HepG2 (cell line): ENCODE data around the gene ACAA2. TPM values are rescaled to one million over a fixed set of nuclear protein-coding genes. Genes with fewer than 3 reads are reported as not detected.

ENCODE experiments used
- ATAC-seq: fragments of 200-7000 bp; cut with Tn5 transposase; 3 replicates; pipeline ENCODE4 v1.9.1; 2020; ENCODE audit warnings: mild to moderate bottlenecking, moderate library complexity
- BruUV-seq: library from RNA; stranded (reverse); fragments of 400-500 nt; replicated peaks from 2 replicates; lab custom pipeline; 2021; lab: Mats Ljungman, UMichigan
- CTCF ChIA-PET: fragments of 300-600 bp; formaldehyde crosslinking; extraction: SDS; loops from one replicate; lab custom pipeline; 2021; ENCODE audit warnings: low total read pairs, inconsistent platforms, low intra/inter-chr PET ratio; lab: Yijun Ruan, JAX
- POLR2A ChIA-PET: fragments of 350-600 bp; sonication (Branson Sonifier 250); formaldehyde crosslinking; loops from one replicate; lab custom pipeline; 2020; ENCODE audit warnings: antibody characterized with exemption, inconsistent platforms; lab: Yijun Ruan, JAX
- DNase-seq: peaks from one replicate; pipeline ENCODE4 v3.0.0-alpha.2; 2015; ENCODE audit warnings: low spot score
- FAIRE-seq: peaks from 3 replicates; lab custom pipeline; 2011; peaks lifted over from hg19 to GRCh38; lab: Jason Lieb, UNC
- H2AFZ ChIP-seq: one replicate; pipeline ENCODE4 v1.6.1; 2011; ENCODE audit warnings: low read length, inconsistent platforms
- H3K27ac ChIP-seq: fragments of 300-600 bp; 3 replicates; pipeline ENCODE4 v1.8.0; 2011; ENCODE audit warnings: mixed run types, mild to moderate bottlenecking, mixed read lengths, low read length, inconsistent platforms; ENCODE audit not compliant: insufficient read depth; ENCODE audit errors: extremely low read length
- H3K27me3 ChIP-seq, 2 experiments: fragments of 200-600 bp in 1 of 2; 2 replicates in 1 of 2; 3 replicates in 1 of 2; pipeline versions ENCODE4 v1.6.0 to v1.8.0; 2011; ENCODE audit warnings: low read length in 2 of 2, mild to moderate bottlenecking in 2 of 2, moderate library complexity in 2 of 2, inconsistent platforms in 1 of 2; ENCODE audit not compliant: insufficient read depth in 2 of 2, control insufficient read depth in 1 of 2
- H3K36me3 ChIP-seq, 2 experiments: fragments of 200-600 bp in 1 of 2; replicated peaks in 1 of 2; 2 replicates in 1 of 2; 3 replicates in 1 of 2; pipeline versions ENCODE4 v1.5.1 to v1.8.0; 2011; ENCODE audit warnings: low read length in 2 of 2, inconsistent platforms in 1 of 2; ENCODE audit not compliant: insufficient read depth in 2 of 2, control insufficient read depth in 1 of 2
- H3K4me1 ChIP-seq: 2 replicates; pipeline ENCODE4 v1.5.1; 2012; ENCODE audit warnings: low read length, inconsistent platforms; ENCODE audit not compliant: insufficient read depth
- H3K4me2 ChIP-seq: 2 replicates; pipeline ENCODE4 v1.6.0; 2011; ENCODE audit warnings: low read depth, low read length, inconsistent platforms
- H3K4me3 ChIP-seq, 3 experiments: fragments of 200-600 bp in 1 of 3; sonication (generic), shearing (Covaris generic) in 1 of 3; replicated peaks in 1 of 3; 2 replicates each; pipeline ENCODE4 v1.5.1; 2011 to 2016; ENCODE audit warnings: low read length in 3 of 3, inconsistent platforms in 2 of 3, low read depth in 2 of 3, mild to moderate bottlenecking in 2 of 3, control low read depth in 1 of 3, mixed read lengths in 1 of 3; ENCODE audit not compliant: insufficient read depth in 1 of 3
- H3K79me2 ChIP-seq: one replicate; pipeline ENCODE4 v1.6.1; 2011; ENCODE audit warnings: low read length, inconsistent platforms; ENCODE audit not compliant: insufficient read depth
- H3K9ac ChIP-seq: 2 replicates; pipeline ENCODE4 v1.6.0; 2011; ENCODE audit warnings: mild to moderate bottlenecking, low read depth, low read length, inconsistent platforms; ENCODE audit not compliant: insufficient read depth
- H3K9me3 ChIP-seq: 2 replicates; pipeline ENCODE4 v1.5.1; 2012; ENCODE audit warnings: mild to moderate bottlenecking, low read length
- H4K20me1 ChIP-seq: 2 replicates; pipeline ENCODE4 v1.6.0; 2011; ENCODE audit warnings: inconsistent platforms, mild to moderate bottlenecking, low read length, moderate library complexity; ENCODE audit not compliant: insufficient read depth
- ATF1 ChIP-seq: IDR thresholded peaks from 2 replicates; pipeline ENCODE4 v1.6.1; 2016; ENCODE audit warnings: mild to moderate bottlenecking, control low read depth
- CEBPG ChIP-seq: IDR thresholded peaks from 2 replicates; pipeline ENCODE4 v1.6.1; 2016
- GATA4 ChIP-seq: sonication (generic); IDR thresholded peaks from 2 replicates; pipeline ENCODE4 v1.6.1; 2016; ENCODE audit warnings: antibody characterized with exemption, low read depth, borderline replicate concordance
- KLF6 ChIP-seq: IDR thresholded peaks from 2 replicates; pipeline ENCODE4 v1.8.0; 2016; ENCODE audit warnings: missing biosample characterization, missing genetic modification reagents
- MTA3 ChIP-seq: sonication (generic); formaldehyde crosslinking; IDR thresholded peaks from 2 replicates; pipeline ENCODE4 v1.4.0; 2020; ENCODE audit warnings: missing genetic modification reagents
- SALL2 ChIP-seq: sonication (generic); formaldehyde crosslinking; IDR thresholded peaks from 2 replicates; pipeline ENCODE4 v1.8.1; 2023; ENCODE audit warnings: mild to moderate bottlenecking, missing genetic modification reagents, inconsistent platforms
- SMARCE1 ChIP-seq: fragments of 450-650 bp; IDR thresholded peaks from 2 replicates; pipeline ENCODE4 v1.6.1; 2017; ENCODE audit warnings: borderline replicate concordance
- ZNF432 ChIP-seq: sonication (generic); formaldehyde crosslinking; IDR thresholded peaks from 2 replicates; pipeline ENCODE4 v1.5.0; 2020; ENCODE audit warnings: missing genetic modification reagents, mild to moderate bottlenecking, borderline replicate concordance
- ZNF510 ChIP-seq: sonication (generic); formaldehyde crosslinking; IDR thresholded peaks from 2 replicates; pipeline ENCODE4 v1.4.0; 2020; ENCODE audit warnings: low read depth, mild to moderate bottlenecking, missing genetic modification reagents
- WGBS: methylation state at CpG from one replicate; pipeline ENCODE4 v1.1.6; 2017; ENCODE audit warnings: low lambda C conversion rate; 5-methylcytosine and 5-hydroxymethylcytosine counted together
- in situ Hi-C: cut with HindIII; loops from 2 replicates; pipeline ENCODE4 v1.10.0; 2017; ENCODE audit warnings: low pct_unique_long_range_greater_than_20kb; ENCODE audit not compliant: extremely low pct_ligation_motif_present
- intact Hi-C: fragments of 100-400 bp; cut with micrococcal nuclease; formaldehyde crosslinking; loops from one replicate; pipeline ENCODE4 v1.10.0; 2022; ENCODE audit not compliant: unreplicated experiment
- polyA plus RNA-seq, 8 experiments: library from polyadenylated mRNA; depleted of rRNA in 3 of 8; stranded (reverse) in 7 of 8; unstranded in 1 of 8; fragments of >200 nt; fragmentation: Illumina TruSeq in 4 of 8; extraction: Trizol in 4 of 8; gene quantifications; 2 replicates each; pipeline versions ENCODE4 v1.2.1 to v1.2.3, GENCODE V29; 2011 to 2016; ENCODE audit warnings: low read depth in 4 of 8, missing spikeins in 1 of 8, mixed read lengths in 1 of 8; ENCODE audit not compliant: insufficient read depth in 1 of 8
- total RNA-seq, 5 experiments: library from RNA; depleted of rRNA; stranded (reverse); fragments of >200 nt; fragmentation: Illumina TruSeq; extraction: Trizol; gene quantifications; 2 replicates each; pipeline ENCODE4 v1.2.3, GENCODE V29; 2016; ENCODE audit warnings: low read depth in 1 of 5

ACAA2 gene
- total and polyA plus RNA-seq, 2 of the 13 experiments (the other 11 are each of a cell fraction or from before 2014, with no cell fraction given) = 51.6 to 182 TPM

- TF ChIP-seq ATF1 (no peak), ZNF510 (CRISPR knock-in tag) (no peak), MTA3 (CRISPR knock-in tag) (no peak)
- TF ChIP-seq, all 625 proteins: peak for 0
Measured at GRCh38 chr18:49767111-49768050, 46.0 kb downstream of the ACAA2 start (continued).

GRCh38 chr18:49766646-49767045 is 46.7 kb downstream of the ACAA2 start:
- BruUV-seq = no TSS peak
- CTCF ChIA-PET = no interaction called here
- no peaks in the 10 kb centered on the region for H3K27me3 ChIP-seq
- POLR2A ChIA-PET = interaction anchor here (0.6 kb wide), 1 partner anchor 11 kb away, joined by 3 read pairs; no protein-coding TSS in a partner anchor
- no peaks in the 10 kb centered on the region for H3K4me1 ChIP-seq
- in situ Hi-C loops (no loop called here), intact Hi-C loops (no loop called here)
- H3K27ac ChIP-seq = no peak overlapping the region
- H2AFZ ChIP-seq = no peak overlapping the region
- H4K20me1 ChIP-seq = no peaks in the 10 kb centered on the region
- no peak overlapping the region for H3K4me2 ChIP-seq
- H3K9me3 ChIP-seq = no peaks in the 10 kb centered on the region
- no peaks in the 10 kb centered on the region for H3K36me3 ChIP-seq
- FAIRE-seq (no peak), DNase-seq (no peak), ATAC-seq (no peak)
- no peak overlapping the region for H3K9ac ChIP-seq
- no peak overlapping the region for H3K4me3 ChIP-seq
- H3K79me2 ChIP-seq = no peaks in the 10 kb centered on the region
- TF ChIP-seq ZNF432 (CRISPR knock-in tag) (no peak), SALL2 (CRISPR knock-in tag) (no peak), GATA4 (no peak), CEBPG (no peak), KLF6 (CRISPR knock-in tag) (no peak), SMARCE1 (no peak)
- WGBS = 13% methylated on average over 2 of the region's 4 CpGs
